Measurements from ENCODE around the gene SLC24A1.

SLC24A1 gene

GRCh38 chr15:65653341-65653740 is 31.6 kb downstream of the SLC24A1 start:
- DNase-seq: no peak

GRCh38 chr15:65653801-65654521 is 32.2 kb downstream of the SLC24A1 start:
- DNase-seq: no peak

GRCh38 chr15:65655026-65655425 is 33.3 kb downstream of the SLC24A1 start:
- no peak for DNase-seq

- no peak for DNase-seq
Measured at GRCh38 chr15:65655457-65655856, 33.7 kb downstream of the SLC24A1 start.

GRCh38 chr15:65659502-65660052 is 37.8 kb downstream of the SLC24A1 start:
- DNase-seq: no peak

- no peak for DNase-seq
Measured at GRCh38 chr15:65660927-65661326, 39.2 kb downstream of the SLC24A1 start.

- no peak for DNase-seq
Measured at GRCh38 chr15:65663521-65663920, 41.8 kb downstream of the SLC24A1 start.

GRCh38 chr15:65666257-65666656 is 44.5 kb downstream of the SLC24A1 start:
- no peak for DNase-seq

- no peak for DNase-seq
Measured at GRCh38 chr15:65675551-65675950, 53.8 kb downstream of the SLC24A1 start.

GRCh38 chr15:65676123-65676522 is 54.4 kb downstream of the SLC24A1 start:
- no peak for DNase-seq

- no peak for DNase-seq
Measured at GRCh38 chr15:65680544-65680943, 58.8 kb downstream of the SLC24A1 start.

- no peak for DNase-seq
Measured at GRCh38 chr15:65682404-65682911, 60.7 kb downstream of the SLC24A1 start.

- DNase-seq: no peak
Measured at GRCh38 chr15:65688462-65688861, 66.7 kb downstream of the SLC24A1 start.

GRCh38 chr15:65690173-65690572 is 68.4 kb downstream of the SLC24A1 start:
- no peak for DNase-seq

GRCh38 chr15:65690778-65691177 is 69.0 kb downstream of the SLC24A1 start:
- no peak for DNase-seq

- no peak for DNase-seq
Measured at GRCh38 chr15:65695081-65695480, 73.3 kb downstream of the SLC24A1 start.
